Tibial artery (tissue), 4 donors: ENCODE measurements around the gene GPR107.
A peak's percentile ranks its signal among the peaks of the same experiment; 100 is the strongest.

Experiments used
- DNase-seq, 2 donors: peaks; one replicate each; pipeline ENCODE4 v3.0.0-alpha.2; 2019
- H3K27ac ChIP-seq, 2 donors: fragments of 200-600 bp; sonication (generic) in 1 of 2; 1 replicate in 1 of 2; 2 replicates in 1 of 2; pipeline ENCODE4 v1.5.1; 2018 to 2019; ENCODE audit warnings: mild to moderate bottlenecking in 1 of 2
- H3K27me3 ChIP-seq, 2 donors: fragments of 200-600 bp; sonication (generic) in 1 of 2; one replicate each; pipeline versions ENCODE4 v1.5.1 to v1.6.0; 2016 to 2019
- H3K36me3 ChIP-seq, 3 donors: fragments of 200-600 bp; sonication (generic) in 2 of 3; one replicate each; pipeline ENCODE4 v1.5.1; 2016 to 2019; ENCODE audit warnings: mild to moderate bottlenecking in 2 of 3
- H3K4me1 ChIP-seq, 4 donors: fragments of 200-600 bp; sonication (generic) in 2 of 4; 1 replicate in 3 of 4; 2 replicates in 1 of 4; pipeline ENCODE4 v1.5.1; 2016 to 2019
- H3K4me3 ChIP-seq, 2 donors: fragments of 200-600 bp; sonication (generic) in 1 of 2; 1 replicate in 1 of 2; 2 replicates in 1 of 2; pipeline ENCODE4 v1.5.1; 2018 to 2019; ENCODE audit warnings: mild to moderate bottlenecking in 2 of 2
- H3K9me3 ChIP-seq, 3 donors: fragments of 200-600 bp; sonication (generic) in 1 of 3; one replicate each; pipeline ENCODE4 v1.5.1; 2016 to 2019
- CTCF ChIP-seq, 2 experiments: fragments of 200-600 bp in 1 of 2; fragments of 450-650 bp in 1 of 2; IDR thresholded peaks; one replicate each; pipeline ENCODE4 v1.5.1; 2017 to 2019; ENCODE audit warnings: antibody characterized with exemption in 2 of 2, mild to moderate bottlenecking in 1 of 2, moderate library complexity in 1 of 2
- intact Hi-C: fragments of 100-400 bp; cut with DNase I; formaldehyde crosslinking; loops from one replicate; pipeline ENCODE4 v1.15.0; 2023; ENCODE audit warnings: low total_unique reads

The GPR107 gene

GRCh38 chr9:130124085-130124860 lies 70.6 kb downstream of the GPR107 start:
- H3K27ac ChIP-seq, result no peak overlapping the region
- no peak for TF ChIP-seq CTCF (IDR thresholded peaks at IDR 0.05)
- DNase-seq, result no peak
- H3K4me3 ChIP-seq, result no peak overlapping the region
- H3K27me3 ChIP-seq, result no peaks in the 10 kb centered on the region
- peaks cover 0 to 2% (median under 1%) of the 10 kb centered on the region in 4 donors for H3K4me1 ChIP-seq
- H3K9me3 ChIP-seq, result no peaks in the 10 kb centered on the region
- intact Hi-C loops, result no loop called here
- H3K36me3 ChIP-seq, result peaks cover 34 to 90% (median 57%) of the 10 kb centered on the region in 3 donors

- H3K4me1 ChIP-seq, result no peaks in the 10 kb centered on the region
- TF ChIP-seq CTCF (IDR thresholded peaks at IDR 0.05), result no peak
- DNase-seq, result no peak
- intact Hi-C loops, result no loop called here
- no peak overlapping the region for H3K27ac ChIP-seq
- H3K27me3 ChIP-seq, result no peaks in the 10 kb centered on the region
- no peaks in the 10 kb centered on the region for H3K9me3 ChIP-seq
- no peak overlapping the region for H3K4me3 ChIP-seq
- peaks cover 41 to 93% (median 69%) of the 10 kb centered on the region in 3 donors for H3K36me3 ChIP-seq
Measured at GRCh38 chr9:130126721-130127433, 73.2 kb downstream of the GPR107 start.

GRCh38 chr9:130128251-130128650 lies 74.5 kb downstream of the GPR107 start:
- DNase-seq, result no peak

DNA sequence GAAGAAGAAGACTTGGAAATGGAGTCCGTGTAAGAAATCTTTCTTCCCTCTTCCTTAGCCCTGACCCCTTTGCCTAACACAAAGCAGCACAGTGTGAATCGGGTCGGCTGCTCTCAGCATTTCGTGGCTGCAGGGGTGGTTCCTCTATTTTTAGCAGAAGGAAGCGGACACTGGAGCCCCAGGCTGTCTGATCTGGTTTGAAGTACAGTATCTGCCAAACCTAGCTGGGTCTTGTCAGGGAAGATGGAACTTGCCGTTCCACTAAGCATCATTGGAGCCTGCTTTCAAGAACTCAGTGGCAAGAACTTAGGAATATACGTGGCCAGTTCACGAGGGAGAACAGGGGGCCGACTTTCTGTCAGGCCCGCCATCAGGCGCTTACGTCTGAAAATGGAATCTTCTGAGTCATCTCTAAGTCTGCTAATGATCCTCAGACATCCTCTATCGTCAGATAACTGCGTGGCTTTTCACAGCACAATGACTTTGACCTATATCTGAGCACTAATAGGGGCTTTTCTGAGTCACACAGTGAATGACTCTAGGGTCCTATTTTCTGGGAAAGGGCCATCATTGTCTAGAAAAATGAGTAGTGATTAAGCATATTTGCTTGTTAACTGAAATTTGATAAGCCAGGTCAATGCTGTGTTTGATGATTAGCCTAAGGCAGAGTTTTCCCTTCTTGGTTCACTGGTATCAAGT lies 75.2 kb downstream of the GPR107 start:
- Histone ChIP-seq H3K27me3 (no peaks in the 10 kb centered on the region), H3K9me3 (no peaks in the 10 kb centered on the region), H3K27ac (peak overlapping the region; percentile 2 to 18), H3K4me1 (no peaks in the 10 kb centered on the region), H3K4me3 (no peak overlapping the region), H3K36me3 (peaks cover 33 to 87% (median 69%) of the 10 kb centered on the region in 3 donors)
- TF ChIP-seq CTCF (IDR thresholded peaks at IDR 0.05), result no peak
- peak in 1 of 2 donors; percentile 65 for DNase-seq
- intact Hi-C loops, result no loop called here

More at GRCh38 chr9:130128251-130128650, 74.5 kb downstream of the GPR107 start:
- H3K4me1 ChIP-seq, result no peaks in the 10 kb centered on the region
- H3K27me3 ChIP-seq, result no peaks in the 10 kb centered on the region
- no peaks in the 10 kb centered on the region for H3K9me3 ChIP-seq
- intact Hi-C loops, result no loop called here
- peaks cover 38 to 86% (median 70%) of the 10 kb centered on the region in 3 donors for H3K36me3 ChIP-seq
- no peak overlapping the region for H3K4me3 ChIP-seq
- TF ChIP-seq CTCF (IDR thresholded peaks at IDR 0.05), result no peak
- H3K27ac ChIP-seq, result peak overlapping the region in 1 of 2 donors; percentile 18

DNA sequence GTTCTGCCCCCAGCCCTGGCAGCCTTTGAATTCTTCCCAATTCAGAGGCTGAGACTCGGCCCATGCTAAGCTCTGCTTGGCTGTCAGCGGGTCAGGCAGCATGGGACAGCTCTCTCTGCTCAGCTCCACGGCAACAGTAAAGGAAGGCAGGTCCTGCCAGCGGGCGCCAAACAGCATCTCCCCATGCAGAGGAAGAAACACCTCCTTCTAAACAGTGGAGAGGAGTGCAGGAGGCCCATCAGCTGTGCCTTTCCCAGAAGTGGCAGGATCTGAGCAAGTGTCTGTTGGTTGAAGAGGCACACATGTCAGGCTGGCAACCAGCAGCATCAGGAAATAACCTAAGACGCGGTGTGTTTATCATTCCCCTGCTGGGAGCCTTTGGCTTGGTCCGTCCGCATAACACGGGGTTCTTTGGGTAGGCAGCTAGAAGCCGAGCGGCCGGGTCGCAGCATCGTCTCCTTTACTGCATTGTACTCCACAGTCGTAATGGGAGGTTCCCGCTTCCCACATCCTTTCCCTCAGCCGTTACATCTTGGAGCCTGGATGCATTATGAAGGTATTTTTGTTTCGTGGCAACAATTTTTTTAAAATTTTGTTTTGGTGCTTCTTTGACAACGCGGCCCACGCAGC lies 75.8 kb downstream of the GPR107 start:
- intact Hi-C loops, result no loop called here
- DNase-seq, result no peak
- H3K4me3 ChIP-seq, result no peak overlapping the region
- peak overlapping the region; percentile 2 to 18 for H3K27ac ChIP-seq
- H3K36me3 ChIP-seq, result peaks cover 30 to 84% (median 71%) of the 10 kb centered on the region in 3 donors
- no peaks in the 10 kb centered on the region for H3K27me3 ChIP-seq
- no peaks in the 10 kb centered on the region for H3K4me1 ChIP-seq
- TF ChIP-seq CTCF (IDR thresholded peaks at IDR 0.05), result no peak
- no peaks in the 10 kb centered on the region for H3K9me3 ChIP-seq
